Measurements from ENCODE around the gene SKP1.

DNA sequence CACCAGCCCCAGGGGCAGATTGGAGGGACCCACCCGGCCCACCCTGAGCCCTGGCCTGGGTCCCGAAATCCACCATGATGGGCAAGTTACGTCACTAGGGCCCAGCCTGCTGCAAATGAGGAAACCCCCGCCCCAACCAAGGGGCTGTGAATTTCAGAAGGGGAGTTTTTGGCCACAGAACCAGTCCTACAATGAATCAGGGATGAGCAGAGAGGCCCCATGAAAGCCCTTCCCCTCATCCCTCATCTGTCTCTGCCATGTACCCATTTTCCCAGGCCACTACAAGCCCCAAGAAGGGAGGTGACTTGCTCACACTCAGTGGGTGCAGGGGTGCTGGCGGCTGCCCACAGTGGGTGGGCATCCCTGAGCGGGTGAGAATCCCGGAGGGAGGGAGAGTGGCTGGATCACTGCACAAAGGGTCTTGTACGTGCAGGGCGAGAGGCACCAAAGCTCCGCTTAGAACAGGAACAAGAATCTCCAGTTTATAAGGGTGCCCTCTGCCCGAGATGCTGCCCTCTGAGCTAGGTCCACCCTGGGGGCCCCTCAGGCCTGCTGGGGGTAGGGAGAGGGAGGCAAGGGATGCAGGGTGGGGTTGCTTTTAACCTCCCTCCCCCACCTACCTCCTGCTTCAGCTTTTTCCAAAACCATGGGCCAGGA is 72.6 kb downstream of the SKP1 start:
- TF ChIP-seq, protein P1, sequence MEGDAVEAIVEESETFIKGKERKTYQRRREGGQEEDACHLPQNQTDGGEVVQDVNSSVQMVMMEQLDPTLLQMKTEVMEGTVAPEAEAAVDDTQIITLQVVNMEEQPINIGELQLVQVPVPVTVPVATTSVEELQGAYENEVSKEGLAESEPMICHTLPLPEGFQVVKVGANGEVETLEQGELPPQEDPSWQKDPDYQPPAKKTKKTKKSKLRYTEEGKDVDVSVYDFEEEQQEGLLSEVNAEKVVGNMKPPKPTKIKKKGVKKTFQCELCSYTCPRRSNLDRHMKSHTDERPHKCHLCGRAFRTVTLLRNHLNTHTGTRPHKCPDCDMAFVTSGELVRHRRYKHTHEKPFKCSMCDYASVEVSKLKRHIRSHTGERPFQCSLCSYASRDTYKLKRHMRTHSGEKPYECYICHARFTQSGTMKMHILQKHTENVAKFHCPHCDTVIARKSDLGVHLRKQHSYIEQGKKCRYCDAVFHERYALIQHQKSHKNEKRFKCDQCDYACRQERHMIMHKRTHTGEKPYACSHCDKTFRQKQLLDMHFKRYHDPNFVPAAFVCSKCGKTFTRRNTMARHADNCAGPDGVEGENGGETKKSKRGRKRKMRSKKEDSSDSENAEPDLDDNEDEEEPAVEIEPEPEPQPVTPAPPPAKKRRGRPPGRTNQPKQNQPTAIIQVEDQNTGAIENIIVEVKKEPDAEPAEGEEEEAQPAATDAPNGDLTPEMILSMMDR (IDR thresholded peaks at IDR 0.05; ENCODE audit: insufficient read depth, low read depth, low read length) = no peak
- no peak for TF ChIP-seq EZH2 (IDR thresholded peaks at IDR 0.05; ENCODE audit: insufficient read depth, low read length)
